Raji (cell line): ENCODE results near the gene TDRD5.

Experiments used
- POLR2A ChIP-seq: IDR thresholded peaks from 2 replicates; pipeline ENCODE4 v1.6.1; 2011; ENCODE audit warnings: low read depth, low read length, control low read depth; ENCODE audit not compliant: insufficient read depth

The TDRD5 gene

DNA sequence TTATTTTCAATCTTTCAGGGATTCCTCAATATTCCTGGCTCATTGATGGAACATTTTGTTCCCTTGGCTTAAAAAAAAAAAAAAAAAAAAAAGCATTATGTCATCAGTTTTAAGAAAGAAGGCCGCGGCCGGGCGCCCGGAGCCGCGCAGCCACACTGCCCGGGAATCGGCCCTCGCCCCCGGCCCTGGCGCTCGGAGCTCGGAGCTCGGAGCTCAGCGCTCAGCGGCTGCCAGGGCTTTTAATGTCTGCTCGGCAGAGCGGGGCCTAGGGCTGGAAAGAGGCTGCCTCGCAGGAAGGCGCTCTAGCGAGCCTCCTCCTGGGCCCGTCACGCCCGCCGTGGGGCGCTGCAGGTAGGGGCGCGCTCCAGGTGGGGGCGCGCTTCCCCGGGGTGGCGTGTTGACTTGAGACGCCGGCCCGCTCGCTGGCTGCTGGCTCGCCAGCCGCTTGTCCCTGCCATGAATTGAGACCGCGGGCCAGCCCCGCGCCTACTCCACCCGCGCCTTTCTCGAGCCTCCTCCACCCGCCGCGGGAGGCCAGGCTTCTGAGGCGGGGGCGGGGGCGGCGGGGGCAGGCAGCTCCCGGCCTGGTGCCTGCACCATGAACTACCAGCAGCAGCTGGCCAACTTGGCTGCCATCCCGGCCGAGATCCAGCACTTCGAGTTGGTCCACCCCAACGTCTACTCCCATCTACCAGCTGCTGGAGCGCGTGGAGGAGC, 5.4 kb upstream of the TDRD5 start:
- TF ChIP-seq POLR2A = no peak

DNA sequence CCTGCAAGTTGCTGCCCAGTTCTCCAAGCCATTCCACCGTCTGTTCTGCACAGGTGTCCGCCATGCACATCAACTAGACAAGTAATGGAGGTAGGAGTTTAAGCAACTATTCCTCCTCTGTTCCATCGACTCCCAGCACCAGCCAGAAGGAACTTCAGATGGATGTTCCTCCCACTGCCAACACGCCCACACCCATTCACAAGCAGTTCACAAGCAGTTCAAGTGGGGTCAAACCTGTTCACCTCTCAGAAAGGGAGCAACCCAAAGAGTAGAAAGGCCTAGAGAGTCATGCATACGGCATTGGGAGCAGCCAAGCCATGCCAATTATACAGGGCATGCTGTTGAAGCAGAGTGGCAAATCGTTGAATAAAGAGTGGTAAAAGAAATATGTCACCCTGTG, 4.3 kb upstream of the TDRD5 start:
- no peak for TF ChIP-seq POLR2A

DNA sequence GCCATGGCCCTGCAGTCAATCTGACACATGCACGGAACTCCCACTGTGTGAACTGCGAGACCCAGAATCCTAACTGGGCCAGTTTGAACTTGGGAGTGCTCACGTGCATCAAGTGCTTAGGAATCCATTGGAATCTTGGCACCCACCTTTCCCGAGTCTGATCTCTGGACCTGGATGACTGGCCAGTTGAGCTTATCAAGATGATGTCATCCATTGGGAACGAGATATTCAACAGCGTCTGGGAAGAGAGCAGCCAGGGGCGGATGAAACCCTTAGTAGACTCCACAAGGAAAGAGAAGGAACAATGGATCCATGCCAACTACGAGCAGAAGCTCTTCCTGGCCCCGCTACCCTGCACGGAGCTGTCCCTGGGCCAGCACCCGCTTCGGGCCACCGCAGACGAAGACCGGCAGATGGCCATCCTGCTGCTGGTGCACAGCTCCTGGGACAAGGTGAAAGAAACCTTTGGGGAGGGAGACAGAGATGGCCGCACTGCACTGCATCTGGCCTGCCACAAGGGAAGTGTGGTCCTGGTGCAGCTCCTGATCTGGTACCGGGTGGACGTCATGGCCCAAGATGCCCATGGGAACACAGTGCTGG, 3.1 kb upstream of the TDRD5 start:
- no peak for TF ChIP-seq POLR2A

- TF ChIP-seq POLR2A = no peak
These were observed 2.1 kb upstream of the TDRD5 start for GRCh38 chr1:179589509-179589908.

- no peak for TF ChIP-seq POLR2A
These were observed 961 bp upstream of the TDRD5 start for GRCh38 chr1:179590671-179591070.

- TF ChIP-seq POLR2A = no peak
These were observed 410 bp upstream of the TDRD5 start for GRCh38 chr1:179591253-179591591.

DNA sequence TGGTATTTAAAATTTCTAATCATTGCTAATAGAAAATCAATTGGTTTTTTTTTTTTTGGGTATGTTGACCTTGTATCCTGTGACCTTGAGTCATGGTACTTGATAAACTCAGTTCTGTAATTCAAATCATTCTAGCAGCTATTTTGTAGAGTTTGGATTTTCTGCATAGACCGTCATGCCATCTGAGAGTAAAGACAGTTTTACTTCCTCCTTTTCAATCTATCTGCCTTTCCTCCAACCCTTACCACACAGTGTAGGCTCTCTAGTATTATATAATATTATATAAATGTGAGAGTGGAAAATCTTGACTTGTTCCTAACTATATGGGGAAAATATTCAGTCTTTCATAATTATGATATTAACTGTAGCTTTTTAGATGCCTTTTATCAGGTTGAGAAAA, 7.0 kb downstream of the TDRD5 start:
- no peak for TF ChIP-seq POLR2A

GRCh38 chr1:179599623-179600249, 8.1 kb downstream of the TDRD5 start:
- TF ChIP-seq POLR2A = no peak

GRCh38 chr1:179601093-179601492, 9.5 kb downstream of the TDRD5 start:
- no peak for TF ChIP-seq POLR2A

DNA sequence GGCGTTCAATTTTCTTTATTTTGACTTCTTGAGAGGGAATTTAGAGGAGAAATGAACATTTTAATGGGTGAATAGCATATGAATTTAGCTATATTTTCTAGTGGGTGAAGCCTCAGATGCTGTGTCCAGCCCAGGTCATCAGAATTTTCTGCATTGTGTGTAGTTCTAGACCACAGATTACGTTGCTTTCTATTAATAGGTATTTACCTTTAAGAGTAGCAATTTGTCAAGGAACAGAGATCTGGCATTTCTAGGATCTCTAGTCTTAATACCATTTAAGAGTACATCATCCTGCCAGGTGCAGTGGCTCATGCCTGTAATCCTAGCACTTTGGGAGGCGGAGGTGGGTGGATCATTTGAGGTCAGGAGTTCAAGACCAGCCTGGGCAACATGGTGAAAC, 20.7 kb downstream of the TDRD5 start:
- no peak for TF ChIP-seq POLR2A

DNA sequence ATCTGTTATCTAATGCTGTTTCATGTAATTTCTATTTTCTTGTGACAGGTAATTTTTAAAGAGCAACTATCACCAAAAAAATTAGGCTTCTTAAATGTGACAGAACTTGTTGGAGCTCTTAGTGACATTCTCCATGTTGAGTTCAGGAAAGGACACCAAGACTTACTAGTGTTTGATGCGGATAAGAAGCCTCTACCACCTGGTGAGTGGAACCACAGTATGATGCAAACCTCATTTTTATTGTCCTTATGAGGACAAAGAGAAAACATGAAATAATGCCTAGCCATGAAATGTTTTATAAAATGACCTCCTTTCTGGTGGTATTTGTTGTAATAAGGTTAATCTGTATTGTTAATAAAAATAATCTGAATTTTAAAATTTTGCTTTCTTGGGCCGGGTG, 39.1 kb downstream of the TDRD5 start:
- no peak for TF ChIP-seq POLR2A

- no peak for TF ChIP-seq POLR2A
These were observed 41.2 kb downstream of the TDRD5 start for GRCh38 chr1:179632868-179633267.

GRCh38 chr1:179637211-179637860, 45.7 kb downstream of the TDRD5 start:
- TF ChIP-seq POLR2A = no peak

GRCh38 chr1:179661018-179661417, 69.4 kb downstream of the TDRD5 start:
- no peak for TF ChIP-seq POLR2A

GRCh38 chr1:179663810-179664209, 72.2 kb downstream of the TDRD5 start:
- TF ChIP-seq POLR2A = no peak

DNA sequence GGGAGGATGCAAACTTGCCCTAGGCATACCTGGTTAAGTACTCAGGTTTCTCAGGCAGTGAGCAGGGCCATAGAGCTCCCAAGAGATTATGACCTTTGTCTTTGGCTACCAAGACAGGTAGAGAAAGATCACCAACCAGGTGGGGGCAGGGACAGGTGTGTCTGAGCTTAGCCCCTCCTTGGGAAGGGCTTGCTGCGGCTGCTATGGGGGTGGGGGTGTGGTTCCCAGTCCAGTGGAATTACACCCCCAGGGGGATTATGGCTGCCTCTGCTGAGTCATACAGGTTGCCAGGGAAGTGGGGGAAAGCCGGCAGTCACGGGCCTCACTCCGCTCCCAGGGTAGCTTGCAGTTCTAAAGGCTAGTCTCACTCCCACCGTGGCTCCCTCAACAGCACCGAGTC, 86.2 kb downstream of the TDRD5 start:
- TF ChIP-seq POLR2A = no peak

GRCh38 chr1:179702946-179703539, 111.4 kb downstream of the TDRD5 start:
- TF ChIP-seq POLR2A = no peak
